Transverse colon (tissue), 4 donors: ENCODE data around the gene VAC14. TPM values are rescaled to one million over a fixed set of nuclear protein-coding genes. Genes with fewer than 3 reads are reported as not detected.

ENCODE experiments used
- DNase-seq: peaks from one replicate; pipeline ENCODE4 v3.0.0-alpha.2; 2019
- H3K27ac ChIP-seq, 4 donors: fragments of 200-600 bp; sonication (generic); 2 replicates each; pipeline ENCODE4 v1.5.1; 2016 to 2018; ENCODE audit warnings: inconsistent platforms in 4 of 4
- H3K27me3 ChIP-seq: fragments of 200-600 bp; sonication (generic); 2 replicates; pipeline ENCODE4 v1.5.1; 2017; ENCODE audit warnings: inconsistent platforms
- H3K36me3 ChIP-seq, 4 donors: fragments of 200-600 bp; sonication (generic); 2 replicates each; pipeline ENCODE4 v1.5.1; 2017 to 2019; ENCODE audit warnings: inconsistent platforms in 4 of 4
- H3K4me1 ChIP-seq, 4 donors: fragments of 200-600 bp; sonication (generic); 2 replicates each; pipeline ENCODE4 v1.5.1; 2017 to 2020; ENCODE audit warnings: inconsistent platforms in 4 of 4
- H3K4me3 ChIP-seq, 4 donors: fragments of 200-600 bp; sonication (generic); 1 replicate in 1 of 4; 2 replicates in 3 of 4; pipeline versions ENCODE4 v1.5.1 to v1.6.1; 2017 to 2019; ENCODE audit warnings: inconsistent platforms in 4 of 4
- H3K9me3 ChIP-seq, 2 donors: fragments of 200-600 bp; sonication (generic); 2 replicates each; pipeline ENCODE4 v1.5.1; 2017 to 2019; ENCODE audit warnings: inconsistent platforms in 2 of 2
- EP300 ChIP-seq: sonication (generic); formaldehyde crosslinking; IDR thresholded peaks from one replicate; pipeline ENCODE4 v1.6.1; 2017; ENCODE audit warnings: antibody characterized with exemption, low read depth
- POLR2A ChIP-seq: fragments of 450-650 bp; IDR thresholded peaks from one replicate; pipeline ENCODE4 v1.6.1; 2016; ENCODE audit warnings: antibody characterized with exemption, mild to moderate bottlenecking, moderate library complexity
- POLR2AphosphoS5 ChIP-seq, 3 donors: sonication (generic); formaldehyde crosslinking; IDR thresholded peaks; one replicate each; pipeline ENCODE4 v1.6.1; 2016; ENCODE audit warnings: antibody characterized with exemption in 3 of 3
- WGBS, 2 donors: methylation state at CpG; one replicate each; pipeline ENCODE4 v1.1.5; 2018; ENCODE audit warnings: low coverage in 1 of 2; 5-methylcytosine and 5-hydroxymethylcytosine counted together
- in situ Hi-C, 4 donors: fragments of 200-750 bp; cut with MboI; loops; one replicate each; pipeline versions ENCODE4 v1.15.0 to v1.15.1; 2017; ENCODE audit warnings: low sequenced_read_pairs in 3 of 4, low pct_ligation_motif_present in 1 of 4, low pct_unique_long_range_greater_than_20kb in 1 of 4
- intact Hi-C: fragments of 100-400 bp; cut with DNase I; formaldehyde crosslinking; loops from one replicate; pipeline ENCODE4 v1.15.1; 2023; ENCODE audit warnings: low total_unique reads
- total RNA-seq, 4 donors: library from RNA; depleted of rRNA; stranded (reverse); fragments of >200 nt; gene quantifications; one replicate each; pipeline ENCODE4 v1.1.0, GENCODE V29; 2016
- TF ChIP-seq, protein P1 (sequence below), 5 experiments: fragments of 200-600 bp in 3 of 5; fragments of 450-650 bp in 2 of 5; sonication (generic) in 3 of 5; IDR thresholded peaks; 1 replicate in 2 of 5; 2 replicates in 3 of 5; pipeline ENCODE4 v1.5.1; 2016 to 2017; ENCODE audit warnings: antibody characterized with exemption in 5 of 5, inconsistent platforms in 3 of 5, mild to moderate bottlenecking in 2 of 5, moderate library complexity in 1 of 5

Gene VAC14
- total RNA-seq, 4 donors from 2014 or later, result 37.2 to 270 (median 64.3) TPM

DNA sequence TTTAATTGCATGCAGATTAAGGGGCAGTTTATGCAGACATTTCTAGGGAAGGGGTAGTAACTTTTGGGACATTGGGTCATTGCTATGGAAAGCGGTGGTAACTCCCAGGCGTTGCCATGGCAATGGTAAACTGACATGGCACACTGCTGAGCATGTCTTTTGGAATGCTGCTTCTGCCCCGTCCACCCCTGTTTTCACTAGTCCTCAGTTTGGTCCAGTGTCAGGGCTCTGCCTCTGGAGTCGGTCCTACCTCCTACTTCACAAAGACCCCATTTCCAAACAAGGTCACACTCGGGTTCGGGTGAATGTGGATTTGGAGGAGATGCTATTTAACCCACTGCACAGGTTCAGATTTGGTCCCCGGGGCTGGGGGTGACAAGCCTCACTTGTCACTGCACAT lies 151.7 kb downstream of the VAC14 start:
- H3K4me1 ChIP-seq, result peaks cover 0 to 10% (median 4%) of the 10 kb centered on the region in 4 donors
- in situ Hi-C loops, result no loop called here
- TF ChIP-seq, protein P1, sequence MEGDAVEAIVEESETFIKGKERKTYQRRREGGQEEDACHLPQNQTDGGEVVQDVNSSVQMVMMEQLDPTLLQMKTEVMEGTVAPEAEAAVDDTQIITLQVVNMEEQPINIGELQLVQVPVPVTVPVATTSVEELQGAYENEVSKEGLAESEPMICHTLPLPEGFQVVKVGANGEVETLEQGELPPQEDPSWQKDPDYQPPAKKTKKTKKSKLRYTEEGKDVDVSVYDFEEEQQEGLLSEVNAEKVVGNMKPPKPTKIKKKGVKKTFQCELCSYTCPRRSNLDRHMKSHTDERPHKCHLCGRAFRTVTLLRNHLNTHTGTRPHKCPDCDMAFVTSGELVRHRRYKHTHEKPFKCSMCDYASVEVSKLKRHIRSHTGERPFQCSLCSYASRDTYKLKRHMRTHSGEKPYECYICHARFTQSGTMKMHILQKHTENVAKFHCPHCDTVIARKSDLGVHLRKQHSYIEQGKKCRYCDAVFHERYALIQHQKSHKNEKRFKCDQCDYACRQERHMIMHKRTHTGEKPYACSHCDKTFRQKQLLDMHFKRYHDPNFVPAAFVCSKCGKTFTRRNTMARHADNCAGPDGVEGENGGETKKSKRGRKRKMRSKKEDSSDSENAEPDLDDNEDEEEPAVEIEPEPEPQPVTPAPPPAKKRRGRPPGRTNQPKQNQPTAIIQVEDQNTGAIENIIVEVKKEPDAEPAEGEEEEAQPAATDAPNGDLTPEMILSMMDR (IDR thresholded peaks at IDR 0.05), result no peak
- TF ChIP-seq EP300, result no peak
- no peak for TF ChIP-seq POLR2A
- TF ChIP-seq POLR2AphosphoS5 (IDR thresholded peaks at IDR 0.05), result no peak

DNA sequence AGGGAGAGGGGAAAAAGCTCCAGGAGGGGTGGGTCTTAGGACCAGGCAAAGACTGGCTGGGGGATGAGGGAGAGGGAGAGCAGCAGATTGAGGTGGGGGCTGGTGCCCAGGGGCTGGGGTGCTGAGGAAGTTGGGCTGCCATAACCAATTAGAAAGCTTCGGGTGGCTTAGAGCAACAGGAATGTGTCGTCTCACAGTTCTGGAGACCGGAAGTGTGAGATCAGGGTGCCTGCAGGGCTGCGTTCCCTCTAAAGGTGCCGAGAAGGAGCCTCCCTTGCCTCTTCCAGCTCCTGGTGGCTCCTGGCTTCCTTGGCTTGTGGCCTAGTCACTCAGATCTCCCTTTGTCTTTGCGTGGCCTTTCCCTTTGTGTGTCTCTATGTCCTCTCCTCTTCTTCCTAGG lies 152.4 kb downstream of the VAC14 start:
- TF ChIP-seq EP300 (no peak), POLR2AphosphoS5 (IDR thresholded peaks at IDR 0.05) (no peak), POLR2A (no peak)
- TF ChIP-seq, protein P1 (IDR thresholded peaks at IDR 0.05), result no peak
- WGBS, 2 donors, result 83 to 84% methylated on average over 2 to 6 of the region's 6 CpGs
- in situ Hi-C loops, result no loop called here
- Histone ChIP-seq H3K27ac (no peak overlapping the region), H3K4me1 (peaks cover 0 to 3% (median 0%) of the 10 kb centered on the region in 4 donors), H3K9me3 (no peaks in the 10 kb centered on the region), H3K27me3 (no peaks in the 10 kb centered on the region), H3K4me3 (no peak overlapping the region), H3K36me3 (no peaks in the 10 kb centered on the region)
- no peak for DNase-seq
- intact Hi-C loops, result no loop called here

More for the DNA sequence above, 151.7 kb downstream of the VAC14 start:
- Histone ChIP-seq H3K36me3 (no peaks in the 10 kb centered on the region), H3K9me3 (no peaks in the 10 kb centered on the region), H3K4me3 (no peak overlapping the region), H3K27me3 (no peaks in the 10 kb centered on the region), H3K27ac (no peak overlapping the region)
- intact Hi-C loops, result no loop called here
- 93% methylated on average over 7 of the region's 7 CpGs; no CpG with 5 or more reads in 1 of the 2 donors for WGBS, 2 donors
- DNase-seq, result no peak

DNA sequence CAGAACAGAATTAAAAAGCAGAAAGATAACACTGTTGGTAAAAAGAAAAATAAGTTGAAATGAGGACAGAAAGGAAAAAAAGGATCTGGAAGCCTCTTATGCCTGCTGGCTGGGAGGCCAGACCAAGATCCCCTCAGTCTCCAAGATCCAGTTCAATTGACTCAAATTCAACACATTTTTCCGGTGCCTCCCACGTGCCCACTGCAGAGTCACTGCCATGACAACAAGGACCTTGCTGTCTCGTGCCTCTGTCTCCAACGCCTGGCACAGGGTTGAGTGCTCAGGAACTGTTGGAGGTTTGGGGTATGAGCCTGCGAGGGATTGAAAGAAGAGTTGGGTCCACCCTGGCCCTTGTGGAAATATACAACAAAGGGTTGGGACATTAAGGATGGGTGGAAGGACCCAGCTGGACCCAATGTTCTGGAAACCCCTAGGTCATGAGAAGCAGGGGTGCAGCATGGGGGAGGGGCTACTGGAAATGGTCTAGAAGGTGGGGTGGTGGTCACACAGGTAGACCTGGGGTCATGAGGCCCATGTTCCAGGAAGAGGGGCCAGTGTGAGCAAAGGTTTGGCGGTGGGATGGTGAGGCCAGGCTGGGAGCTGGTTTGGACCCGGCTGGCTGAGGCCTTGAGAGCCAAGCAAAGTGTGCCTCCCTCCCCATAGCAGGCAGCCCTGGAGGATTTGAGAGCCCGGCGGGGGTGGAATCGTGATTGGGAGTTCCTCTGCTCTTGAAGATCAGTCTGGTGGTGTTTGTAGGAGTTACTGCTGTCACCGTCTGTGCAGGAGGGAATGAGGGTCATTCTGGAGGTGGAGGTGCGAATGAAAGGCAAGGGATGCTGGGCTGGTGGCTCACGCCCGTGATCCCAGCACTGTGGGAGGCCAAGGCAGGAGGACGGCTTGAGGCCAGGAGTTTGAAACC lies 153.3 kb downstream of the VAC14 start:
- in situ Hi-C loops (no loop called here), intact Hi-C loops (no loop called here)
- Histone ChIP-seq H3K4me3 (no peak overlapping the region), H3K36me3 (no peaks in the 10 kb centered on the region), H3K27me3 (no peaks in the 10 kb centered on the region), H3K27ac (peak overlapping the region in 1 of 4 donors; percentile 53), H3K9me3 (no peaks in the 10 kb centered on the region), H3K4me1 (no peaks in the 10 kb centered on the region)
- 89% methylated on average over 15 of the region's 15 CpGs; no CpG with 5 or more reads in 1 of the 2 donors for WGBS, 2 donors
- no peak for DNase-seq
- TF ChIP-seq POLR2AphosphoS5 (IDR thresholded peaks at IDR 0.05), result no peak
- TF ChIP-seq, protein P1 (IDR thresholded peaks at IDR 0.05), result no peak

DNA sequence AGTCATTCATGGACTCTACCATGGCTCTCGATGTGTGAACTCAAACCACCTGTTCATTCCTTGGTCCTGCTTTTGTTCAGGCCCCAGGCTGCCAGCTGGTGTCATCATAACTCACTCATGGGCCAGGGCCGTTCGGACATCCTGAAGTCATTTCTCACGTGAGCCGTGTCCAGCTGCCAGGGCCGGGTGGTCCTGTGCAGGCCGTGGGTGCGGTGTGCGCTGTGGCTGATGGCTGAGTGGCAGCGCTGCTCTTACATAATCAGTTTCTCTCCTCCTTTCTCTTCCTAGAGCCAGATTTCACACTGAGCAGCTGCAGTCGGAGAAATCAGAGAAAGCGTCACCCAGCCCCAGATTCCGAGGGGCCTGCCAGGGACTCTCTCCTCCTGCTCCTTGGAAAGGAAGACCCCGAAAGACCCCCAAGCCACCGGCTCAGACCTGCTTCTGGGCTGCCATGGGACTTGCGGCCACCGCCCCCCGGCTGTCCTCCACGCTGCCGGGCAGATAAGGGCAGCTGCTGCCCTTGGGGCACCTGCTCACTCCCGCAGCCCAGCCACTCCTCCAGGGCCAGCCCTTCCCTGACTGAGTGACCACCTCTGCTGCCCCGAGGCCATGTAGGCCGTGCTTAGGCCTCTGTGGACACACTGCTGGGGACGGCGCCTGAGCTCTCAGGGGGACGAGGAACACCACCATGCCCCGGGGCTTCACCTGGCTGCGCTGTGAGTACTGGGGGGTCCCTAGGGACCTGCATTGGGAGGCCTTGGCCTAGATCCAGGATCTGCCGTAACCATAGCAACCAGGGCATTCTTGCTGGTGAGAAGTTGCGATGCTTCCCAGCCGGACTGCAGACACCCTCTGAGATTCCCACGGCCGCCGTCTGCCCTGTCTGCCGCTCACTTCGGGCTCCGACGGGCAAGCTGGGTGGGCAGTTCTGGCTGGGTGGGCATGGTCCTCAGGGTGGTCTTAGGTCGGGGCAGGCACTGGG lies 154.4 kb downstream of the VAC14 start, which contains the start of gene IL34:
TSS of gene IL34 (plus strand) at position 300 of the 982 bp plus-strand sequence. CDS start at position 689, 389 bp downstream.
- TF ChIP-seq, protein P1 (IDR thresholded peaks at IDR 0.05), result no peak
- TF ChIP-seq EP300 (no peak), POLR2AphosphoS5 (IDR thresholded peaks at IDR 0.05) (no peak), POLR2A (no peak)
- WGBS, 2 donors, result 43 to 76% methylated on average over 1 to 34 of the region's 39 CpGs
- Histone ChIP-seq H3K9me3 (no peaks in the 10 kb centered on the region), H3K4me1 (no peaks in the 10 kb centered on the region), H3K27me3 (no peaks in the 10 kb centered on the region), H3K27ac (peak within 1 kb of the TSS in 2 of 4 donors; percentile 23 to 53), H3K4me3 (no peak within 1 kb of the TSS), H3K36me3 (no peaks in the 10 kb centered on the region)
- intact Hi-C loops, result no loop called here
- in situ Hi-C loops, result no loop called here
- DNase-seq, result no peak
